H1 (cell line): ENCODE measurements around the gene MYH3. TPM values are rescaled to one million over a fixed set of nuclear protein-coding genes. Genes with fewer than 3 reads are reported as not detected.

ENCODE experiments used
- CTCF ChIA-PET: fragments of 300-600 bp; sonication (Branson Sonifier 250); formaldehyde crosslinking; loops from one replicate; lab custom pipeline; 2021; ENCODE audit not compliant: partially characterized antibody; lab: Charles Lee
- POLR2A ChIA-PET: fragments of 300-600 bp; sonication (Branson Sonifier 250); formaldehyde crosslinking; loops from one replicate; lab custom pipeline; 2021; ENCODE audit warnings: inconsistent platforms; ENCODE audit not compliant: partially characterized antibody; lab: Charles Lee
- DNase-seq, 2 experiments: peaks; one replicate each; pipeline versions ENCODE4 v3.0.0 to v3.0.0-alpha.2; 2010 to 2022; ENCODE audit warnings: low spot score in 2 of 2, low read depth in 1 of 2, mixed read lengths in 1 of 2
- FAIRE-seq: peaks from 2 replicates; lab custom pipeline; 2011; peaks lifted over from hg19 to GRCh38; lab: Jason Lieb, UNC
- H2AFZ ChIP-seq: 2 replicates; pipeline ENCODE4 v1.8.1; 2012; ENCODE audit warnings: low read length, inconsistent platforms
- H2AK5ac ChIP-seq: 2 replicates; pipeline ENCODE4 v1.6.1; 2013; ENCODE audit warnings: low read depth, low read length
- H2BK120ac ChIP-seq: replicated peaks from 2 replicates; pipeline ENCODE3; 2013; ENCODE audit warnings: low read depth, low read length, inconsistent platforms
- H2BK12ac ChIP-seq: 2 replicates; pipeline ENCODE4 v1.6.1; 2013; ENCODE audit warnings: low read depth, low read length
- H2BK15ac ChIP-seq: 2 replicates; pipeline ENCODE4 v1.6.1; 2013; ENCODE audit warnings: low read length
- H2BK20ac ChIP-seq: 2 replicates; pipeline ENCODE4 v1.6.1; 2013; ENCODE audit warnings: low read length
- H2BK5ac ChIP-seq: 2 replicates; pipeline ENCODE4 v1.6.1; 2013; ENCODE audit warnings: low read depth, low read length
- H3K14ac ChIP-seq: 2 replicates; pipeline ENCODE4 v1.6.1; 2013; ENCODE audit warnings: inconsistent platforms; ENCODE audit not compliant: insufficient read length
- H3K18ac ChIP-seq: 2 replicates; pipeline ENCODE4 v1.6.1; 2013; ENCODE audit warnings: low read length; ENCODE audit errors: extremely low read depth
- H3K23ac ChIP-seq: 2 replicates; pipeline ENCODE4 v1.6.1; 2013; ENCODE audit warnings: inconsistent platforms; ENCODE audit not compliant: insufficient read length
- H3K23me2 ChIP-seq: 2 replicates; pipeline ENCODE4 v1.6.1; 2013; ENCODE audit warnings: low read depth, low read length
- H3K27ac ChIP-seq: 2 replicates; pipeline ENCODE4 v1.6.1; 2011; ENCODE audit warnings: low read depth, low read length, inconsistent platforms
- H3K27me3 ChIP-seq, 4 experiments: replicated peaks in 1 of 4; 1 replicate in 1 of 4; 2 replicates in 3 of 4; pipeline versions ENCODE4 v1.6.1 to v1.8.1; 2011 to 2013; ENCODE audit warnings: low read length in 3 of 4, mild to moderate bottlenecking in 3 of 4, inconsistent platforms in 2 of 4, mixed read lengths in 2 of 4, moderate library complexity in 1 of 4; ENCODE audit not compliant: control insufficient read depth in 3 of 4, insufficient read depth in 3 of 4; ENCODE audit errors: extremely low read depth in 1 of 4
- H3K36me3 ChIP-seq, 4 experiments: 2 replicates each; pipeline versions ENCODE4 v1.6.1 to v1.8.1; 2011 to 2013; ENCODE audit warnings: mild to moderate bottlenecking in 4 of 4, low read length in 3 of 4, moderate library complexity in 2 of 4, control low read depth in 1 of 4, inconsistent platforms in 1 of 4; ENCODE audit not compliant: insufficient read depth in 4 of 4, control insufficient read depth in 2 of 4
- H3K4ac ChIP-seq: replicated peaks from 2 replicates; pipeline ENCODE3; 2013; ENCODE audit warnings: low read length, low read depth, mixed read lengths, inconsistent platforms; ENCODE audit not compliant: insufficient read length
- H3K4me1 ChIP-seq, 4 experiments: replicated peaks in 1 of 4; 1 replicate in 1 of 4; 2 replicates in 3 of 4; pipeline versions ENCODE4 v1.6.1 to v1.8.1; 2011 to 2013; ENCODE audit warnings: low read length in 3 of 4, inconsistent platforms in 2 of 4, mixed read lengths in 1 of 4; ENCODE audit not compliant: insufficient read depth in 4 of 4, control insufficient read depth in 3 of 4
- H3K4me2 ChIP-seq, 2 experiments: 2 replicates each; pipeline versions ENCODE4 v1.6.1 to v1.8.1; 2011 to 2013; ENCODE audit warnings: low read depth in 2 of 2, low read length in 2 of 2, control low read depth in 1 of 2, inconsistent platforms in 1 of 2, mild to moderate bottlenecking in 1 of 2; ENCODE audit not compliant: insufficient read depth in 1 of 2
- H3K4me3 ChIP-seq, 4 experiments: fragments of 200-600, 300-600 bp in 1 of 4; sonication (generic), shearing (Covaris generic), sonication (Bioruptor Twin) in 1 of 4; 2 replicates each; pipeline versions ENCODE4 v1.5.1 to v1.8.1; 2011 to 2016; ENCODE audit warnings: low read length in 4 of 4, low read depth in 3 of 4, control low read depth in 2 of 4, inconsistent platforms in 2 of 4, mild to moderate bottlenecking in 2 of 4, mixed read lengths in 1 of 4, moderate library complexity in 1 of 4; ENCODE audit not compliant: insufficient read depth in 2 of 4; ENCODE audit errors: extremely low read depth in 1 of 4
- H3K56ac ChIP-seq: replicated peaks from 2 replicates; pipeline ENCODE3; 2013; ENCODE audit warnings: low read depth, mild to moderate bottlenecking, mixed read lengths, low read length, inconsistent platforms; ENCODE audit not compliant: insufficient read length
- H3K79me1 ChIP-seq: 2 replicates; pipeline ENCODE4 v1.6.1; 2013; ENCODE audit warnings: low read depth, low read length, control low read depth
- H3K79me2 ChIP-seq, 2 experiments: 2 replicates each; pipeline versions ENCODE4 v1.6.1 to v1.8.1; 2012 to 2013; ENCODE audit warnings: low read length in 2 of 2, mild to moderate bottlenecking in 2 of 2, inconsistent platforms in 1 of 2; ENCODE audit not compliant: insufficient read depth in 2 of 2, control insufficient read depth in 1 of 2
- H3K9ac ChIP-seq, 4 experiments: replicated peaks in 1 of 4; 1 replicate in 1 of 4; 2 replicates in 3 of 4; pipeline versions ENCODE4 v1.6.1 to v1.8.1; 2011 to 2013; ENCODE audit warnings: low read depth in 3 of 4, low read length in 3 of 4, control low read depth in 2 of 4, mild to moderate bottlenecking in 2 of 4, moderate library complexity in 2 of 4, inconsistent platforms in 1 of 4; ENCODE audit errors: extremely low read depth in 1 of 4
- H3K9me3 ChIP-seq, 2 experiments: 2 replicates each; pipeline versions ENCODE4 v1.6.1 to v1.8.1; 2012 to 2013; ENCODE audit warnings: mild to moderate bottlenecking in 2 of 2, moderate library complexity in 2 of 2, control low read depth in 1 of 2, inconsistent platforms in 1 of 2, low read depth in 1 of 2, low read length in 1 of 2, mixed read lengths in 1 of 2; ENCODE audit not compliant: insufficient read depth in 2 of 2
- H4K20me1 ChIP-seq, 2 experiments: replicated peaks in 1 of 2; 2 replicates each; pipeline versions ENCODE3 to v1.8.1; 2011 to 2013; ENCODE audit warnings: inconsistent platforms in 2 of 2, low read length in 2 of 2, mild to moderate bottlenecking in 1 of 2; ENCODE audit not compliant: insufficient read depth in 2 of 2, control insufficient read depth in 1 of 2
- H4K5ac ChIP-seq: 2 replicates; pipeline ENCODE4 v1.6.1; 2013; ENCODE audit warnings: low read length, low read depth, mixed read lengths, inconsistent platforms; ENCODE audit not compliant: insufficient read length
- H4K8ac ChIP-seq: 2 replicates; pipeline ENCODE4 v1.8.0; 2013; ENCODE audit warnings: mild to moderate bottlenecking, moderate library complexity, low read length, inconsistent platforms; ENCODE audit not compliant: insufficient read depth; ENCODE audit errors: extremely low read depth
- H4K91ac ChIP-seq: replicated peaks from 2 replicates; pipeline ENCODE3; 2013; ENCODE audit warnings: low read length, mixed read lengths, inconsistent platforms; ENCODE audit not compliant: insufficient read length
- KDM4A ChIP-seq: IDR thresholded peaks from one replicate; pipeline ENCODE4 v1.7.1; 2012; ENCODE audit warnings: low read depth, mild to moderate bottlenecking, moderate library complexity, low read length, inconsistent platforms; ENCODE audit not compliant: severe bottlenecking
- MAFK ChIP-seq: IDR thresholded peaks from 2 replicates; pipeline ENCODE4 v1.6.1; 2012; ENCODE audit warnings: low read depth, mild to moderate bottlenecking, improper control_type of control experiment, low read length
- WGBS, 2 experiments: shearing (Covaris generic) in 1 of 2; methylation state at CpG; one replicate each; pipeline versions ENCODE4 v1.1.6 to v1.1.7; 2013 to 2015; ENCODE audit warnings: low lambda C conversion rate in 2 of 2, mixed read lengths in 2 of 2, inconsistent platforms in 1 of 2, low coverage in 1 of 2, missing lambda C conversion rate in 1 of 2; ENCODE audit not compliant: insufficient replicate concordance in 2 of 2, insufficient coverage in 1 of 2, insufficient read length in 1 of 2; ENCODE audit errors: extremely low coverage in 1 of 2, missing lambda C conversion rate in 1 of 2; 5-methylcytosine and 5-hydroxymethylcytosine counted together
- long read RNA-seq, 2 experiments: library from RNA in 1 of 2; library from capped mRNA in 1 of 2; stranded (forward); transcript quantifications; one replicate each; pipeline ENCODE4 v2.0.0, GENCODE V29; 2021; ENCODE audit warnings: inconsistent platforms in 1 of 2
- polyA minus RNA-seq, 3 experiments: library from RNA; depleted of rRNA, polyadenylated mRNA; stranded (reverse); fragments of >200 nt; gene quantifications; 1 replicate in 2 of 3; 2 replicates in 1 of 3; pipeline ENCODE4 v1.2.3, GENCODE V29; 2011
- polyA plus RNA-seq, 7 experiments: library from polyadenylated mRNA; depleted of rRNA in 3 of 7; stranded (reverse) in 5 of 7; unstranded in 2 of 7; fragments of >200 nt in 5 of 7; fragments of 200-250 nt in 2 of 7; gene quantifications; 1 replicate in 5 of 7; 2 replicates in 1 of 7; 4 replicates in 1 of 7; pipeline versions ENCODE4 v1.2.1 to v1.2.3, GENCODE V29; 2011 to 2013; ENCODE audit warnings: missing spikeins in 2 of 7, mixed read lengths in 2 of 7
- total RNA-seq: library from RNA; stranded (reverse); fragmentation: NEBNext Ultra II Directional; extraction: Animal tissue kit (Norgen Biotek cat#: 25700); gene quantifications from 2 replicates; pipeline ENCODE4 v1.2.1, GENCODE V29; 2021

MYH3 gene
- 0.99 and 1.8 TPM in 2 replicates for total RNA-seq
- polyA plus RNA-seq (2011; rRNA removed), result 0.65 and 1.6 TPM in 2 replicates
- 1.7 TPM for polyA plus RNA-seq (2011; cell fraction: cytosol; rRNA removed)
- polyA plus RNA-seq (2011; cell fraction: nucleus; rRNA removed), result 3.9 TPM
- polyA plus RNA-seq (2012, experiment 1 of 2), result 1.7 to 2.0 TPM (median 2.0 TPM) in 4 replicates
- 0.25 TPM for polyA plus RNA-seq (2012, experiment 2 of 2)
- 2.1 TPM for polyA plus RNA-seq (2013, experiment 1 of 2)
- 1.4 TPM for polyA plus RNA-seq (2013, experiment 2 of 2)
- 0.95 and 1.2 TPM in 2 replicates for polyA minus RNA-seq (2011; rRNA and poly(A)+ RNA removed)
- 1.4 TPM for polyA minus RNA-seq (2011; cell fraction: cytosol; rRNA and poly(A)+ RNA removed)
- 3.4 TPM for polyA minus RNA-seq (2011; cell fraction: nucleus; rRNA and poly(A)+ RNA removed)
- long read RNA-seq, experiment 1, result 0 reads
- long read RNA-seq, experiment 2, result 0 reads

DNA sequence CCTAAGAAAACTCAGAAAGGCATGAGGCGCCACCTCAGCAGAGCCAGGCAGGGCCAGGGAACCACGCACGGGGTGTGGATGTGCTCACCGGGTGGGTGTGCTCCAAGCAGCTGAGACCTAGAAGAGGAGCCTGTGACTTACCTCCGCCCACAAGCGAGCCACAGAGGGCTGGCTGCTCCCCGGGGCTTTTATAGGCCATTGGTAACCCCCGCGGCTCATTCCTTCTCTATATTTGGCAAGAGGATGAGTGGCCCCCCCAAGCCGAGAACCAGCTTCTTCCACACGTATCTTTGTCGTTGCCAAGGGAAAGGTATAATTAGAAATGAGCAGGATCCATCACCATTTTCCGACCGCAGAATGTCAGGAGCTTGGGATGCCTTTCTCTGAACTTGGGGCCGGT is at the start of gene MYH3:
Gene MYH3 (minus strand): TSS at position 162 of the 400 bp plus-strand sequence. CDS start 2,245 bp downstream, outside the sequence.
- H4K91ac ChIP-seq, result no peak within 1 kb of the TSS
- no peak within 1 kb of the TSS for H4K8ac ChIP-seq
- no peak within 1 kb of the TSS for H2BK15ac ChIP-seq
- H3K56ac ChIP-seq, result no peak within 1 kb of the TSS
- no peaks in the 10 kb centered on the region for H3K36me3 ChIP-seq
- H2BK20ac ChIP-seq, result no peak within 1 kb of the TSS
- no peaks in the 10 kb centered on the region for H3K9me3 ChIP-seq
- no peaks in the 10 kb centered on the region for H3K4me1 ChIP-seq
- no peak within 1 kb of the TSS for H3K27ac ChIP-seq
- no peak within 1 kb of the TSS for H3K18ac ChIP-seq
- ChIA-PET CTCF (interaction anchor here (0.5 to 4.8 kb wide), 3 partner anchors 11 to 29 kb away, joined by 3 to 39 read pairs (median 3); no protein-coding TSS in a partner anchor), POLR2A (no interaction called here)
- no peaks in the 10 kb centered on the region for H4K20me1 ChIP-seq
- H3K4ac ChIP-seq, result no peak within 1 kb of the TSS
- no peak within 1 kb of the TSS for H2AK5ac ChIP-seq
- no peaks in the 10 kb centered on the region for H3K27me3 ChIP-seq
- H2BK5ac ChIP-seq, result no peak within 1 kb of the TSS
- no peak within 1 kb of the TSS for H3K4me2 ChIP-seq
- no peak within 1 kb of the TSS for H2BK12ac ChIP-seq
- no peak within 1 kb of the TSS for H3K4me3 ChIP-seq
- H4K5ac ChIP-seq, result no peak within 1 kb of the TSS
- H3K79me2 ChIP-seq, result no peaks in the 10 kb centered on the region
- H3K23me2 ChIP-seq, result no peaks in the 10 kb centered on the region
- H3K79me1 ChIP-seq, result no peaks in the 10 kb centered on the region
- no peak within 1 kb of the TSS for H2AFZ ChIP-seq
- no peak within 1 kb of the TSS for H2BK120ac ChIP-seq
- FAIRE-seq (no peak), DNase-seq (no peak)
- H3K14ac ChIP-seq, result no peak within 1 kb of the TSS
- 92% methylated on average over 15 of the region's 15 CpGs; no CpG with 5 or more reads in 1 of the 2 experiments for WGBS, 2 experiments
- H3K23ac ChIP-seq, result no peak within 1 kb of the TSS
- H3K9ac ChIP-seq, result no peak within 1 kb of the TSS
- TF ChIP-seq MAFK (no peak), KDM4A (no peak)
